KMS-11 (cell line): ENCODE measurements around the gene CDC42BPB.

Source experiments
- H2AFZ ChIP-seq: fragments of 200-600 bp; sonication (generic); 2 replicates; pipeline ENCODE4 v1.6.1; 2016; ENCODE audit warnings: antibody characterized with exemption, mixed run types, low read depth
- H3K27ac ChIP-seq: fragments of 200-600 bp; sonication (generic); 2 replicates; pipeline ENCODE4 v1.6.1; 2016; ENCODE audit warnings: mild to moderate bottlenecking, mixed run types
- H3K27me3 ChIP-seq: fragments of 200-600 bp; sonication (generic); 2 replicates; pipeline ENCODE4 v1.6.1; 2017; ENCODE audit warnings: mild to moderate bottlenecking, low read depth, mixed run types, moderate library complexity; ENCODE audit not compliant: insufficient read depth
- H3K36me3 ChIP-seq: fragments of 200-600 bp; sonication (generic); 2 replicates; pipeline ENCODE4 v1.6.1; 2017; ENCODE audit warnings: mild to moderate bottlenecking, mixed run types; ENCODE audit not compliant: insufficient read depth
- H3K4me1 ChIP-seq: fragments of 200-600 bp; sonication (generic); 2 replicates; pipeline ENCODE4 v1.6.1; 2016; ENCODE audit warnings: mild to moderate bottlenecking, low read depth, mixed run types; ENCODE audit not compliant: poor library complexity, severe bottlenecking
- H3K4me2 ChIP-seq: fragments of 200-600 bp; sonication (generic); 2 replicates; pipeline ENCODE4 v1.7.0; 2016; ENCODE audit warnings: mild to moderate bottlenecking, mixed run types
- H3K4me3 ChIP-seq: fragments of 200-600 bp; sonication (generic); IDR thresholded peaks from 2 replicates; pipeline ENCODE4 v1.6.1; 2017; ENCODE audit warnings: low read depth, low read length, mixed read lengths; ENCODE audit not compliant: insufficient read depth
- H3K79me2 ChIP-seq: fragments of 200-600 bp; sonication (generic); 2 replicates; pipeline ENCODE4 v1.6.1; 2016; ENCODE audit warnings: low read depth, mixed run types; ENCODE audit not compliant: insufficient read depth
- H3K9ac ChIP-seq: fragments of 200-600 bp; sonication (generic); 2 replicates; pipeline ENCODE4 v1.6.1; 2016; ENCODE audit warnings: mild to moderate bottlenecking, mixed run types
- H4K20me1 ChIP-seq: fragments of 200-600 bp; sonication (generic); 2 replicates; pipeline ENCODE4 v1.6.1; 2016; ENCODE audit warnings: mild to moderate bottlenecking, mixed run types; ENCODE audit not compliant: insufficient read depth
- TF ChIP-seq, protein P1 (sequence below): fragments of 200-600 bp; sonication (generic); conservative IDR thresholded peaks from 2 replicates; pipeline ENCODE4 v1.6.1; 2017; ENCODE audit warnings: low read depth, mild to moderate bottlenecking, antibody characterized with exemption, low read length, moderate library complexity, mixed read lengths

The CDC42BPB gene

DNA sequence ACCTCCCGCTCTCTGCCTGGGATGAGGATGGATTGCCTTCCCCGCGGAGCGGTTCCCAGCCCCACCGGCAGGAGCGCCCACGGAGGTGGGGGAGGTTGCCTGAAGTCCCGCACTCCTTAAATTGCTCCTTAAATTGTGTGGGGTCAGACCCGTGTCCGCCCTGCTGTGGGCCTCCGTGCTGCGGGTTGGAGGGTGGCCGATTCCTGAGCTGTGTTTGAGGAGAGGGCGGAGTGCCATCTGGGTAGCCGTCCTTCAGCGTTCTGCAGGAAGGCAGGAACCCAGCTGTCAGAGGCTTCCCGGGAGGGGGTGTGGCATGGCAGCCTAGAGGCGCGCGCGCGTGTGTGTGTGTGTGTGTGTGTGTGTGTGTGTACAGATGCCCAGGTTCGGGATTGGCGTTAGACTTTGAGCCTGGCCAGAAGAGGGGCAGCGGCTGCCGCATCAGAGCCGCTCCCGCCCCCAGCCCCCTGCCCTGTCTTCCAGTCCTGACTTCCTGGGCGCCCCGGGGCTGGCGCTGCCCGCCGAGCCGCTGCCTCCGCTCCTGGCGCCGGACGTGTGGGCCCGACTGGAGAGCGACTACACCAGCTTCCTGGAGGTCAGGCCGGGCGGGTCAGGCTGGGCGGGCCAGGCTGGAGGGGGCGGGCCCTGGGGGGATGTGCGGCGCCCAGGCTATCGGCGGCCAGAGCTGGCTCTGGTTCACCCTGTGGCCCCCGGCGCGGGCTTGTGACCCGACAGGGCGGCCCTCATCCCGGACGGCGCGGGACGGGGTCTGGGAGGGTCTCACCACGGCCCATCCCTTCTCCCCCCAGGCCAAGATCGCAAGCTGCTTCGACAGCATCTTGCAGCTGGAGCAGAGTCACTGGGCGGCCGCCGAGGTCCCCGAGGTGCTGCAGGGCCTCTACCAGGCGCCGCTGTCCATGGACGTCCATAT, 46.4 kb upstream of the CDC42BPB start:
- Histone ChIP-seq H3K27me3 (no peaks in the 10 kb centered on the region), H3K4me3 (no peak overlapping the region), H2AFZ (no peak overlapping the region), H3K79me2 (no peaks in the 10 kb centered on the region), H3K27ac (no peak overlapping the region), H3K36me3 (no peaks in the 10 kb centered on the region), H3K9ac (no peak overlapping the region), H3K4me1 (peaks cover 34% of the 10 kb centered on the region), H4K20me1 (no peaks in the 10 kb centered on the region), H3K4me2 (no peak overlapping the region)
- TF ChIP-seq, protein P1, sequence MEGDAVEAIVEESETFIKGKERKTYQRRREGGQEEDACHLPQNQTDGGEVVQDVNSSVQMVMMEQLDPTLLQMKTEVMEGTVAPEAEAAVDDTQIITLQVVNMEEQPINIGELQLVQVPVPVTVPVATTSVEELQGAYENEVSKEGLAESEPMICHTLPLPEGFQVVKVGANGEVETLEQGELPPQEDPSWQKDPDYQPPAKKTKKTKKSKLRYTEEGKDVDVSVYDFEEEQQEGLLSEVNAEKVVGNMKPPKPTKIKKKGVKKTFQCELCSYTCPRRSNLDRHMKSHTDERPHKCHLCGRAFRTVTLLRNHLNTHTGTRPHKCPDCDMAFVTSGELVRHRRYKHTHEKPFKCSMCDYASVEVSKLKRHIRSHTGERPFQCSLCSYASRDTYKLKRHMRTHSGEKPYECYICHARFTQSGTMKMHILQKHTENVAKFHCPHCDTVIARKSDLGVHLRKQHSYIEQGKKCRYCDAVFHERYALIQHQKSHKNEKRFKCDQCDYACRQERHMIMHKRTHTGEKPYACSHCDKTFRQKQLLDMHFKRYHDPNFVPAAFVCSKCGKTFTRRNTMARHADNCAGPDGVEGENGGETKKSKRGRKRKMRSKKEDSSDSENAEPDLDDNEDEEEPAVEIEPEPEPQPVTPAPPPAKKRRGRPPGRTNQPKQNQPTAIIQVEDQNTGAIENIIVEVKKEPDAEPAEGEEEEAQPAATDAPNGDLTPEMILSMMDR: no peak

DNA sequence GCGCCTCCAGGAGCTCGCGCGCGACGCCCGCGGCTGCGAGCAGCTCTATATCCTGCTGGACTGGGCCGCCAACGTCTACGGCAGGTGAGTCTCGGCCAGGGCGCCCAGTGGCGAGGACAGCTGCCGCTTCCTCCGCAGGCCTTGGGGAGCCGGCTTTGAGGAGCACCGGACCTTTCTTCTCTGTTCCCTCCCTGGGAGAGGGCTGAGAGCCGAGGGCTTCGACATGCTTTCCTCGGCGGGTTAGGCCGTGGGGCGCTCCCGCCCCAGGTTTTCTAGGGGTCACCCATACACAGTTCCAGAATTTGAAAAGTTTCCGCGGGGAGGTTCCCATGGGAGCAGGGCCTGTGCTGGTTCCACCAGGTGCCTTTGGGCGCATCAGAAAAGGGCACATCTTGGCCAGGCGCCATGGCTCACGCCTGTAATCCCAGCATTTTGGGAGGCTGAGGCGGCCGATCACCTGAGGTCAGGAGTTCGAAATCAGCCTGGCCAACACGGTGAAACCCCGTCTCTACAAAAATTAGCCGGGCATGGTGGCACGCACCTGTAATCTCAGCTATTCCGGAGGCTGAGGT, 45.4 kb upstream of the CDC42BPB start:
- Histone ChIP-seq H3K27ac (no peak overlapping the region), H4K20me1 (no peaks in the 10 kb centered on the region), H3K36me3 (no peaks in the 10 kb centered on the region), H3K4me3 (no peak overlapping the region), H3K79me2 (no peaks in the 10 kb centered on the region), H2AFZ (no peak overlapping the region), H3K9ac (no peak overlapping the region), H3K27me3 (no peaks in the 10 kb centered on the region), H3K4me1 (peaks cover 25% of the 10 kb centered on the region), H3K4me2 (no peak overlapping the region)
- TF ChIP-seq, protein P1: no peak

DNA sequence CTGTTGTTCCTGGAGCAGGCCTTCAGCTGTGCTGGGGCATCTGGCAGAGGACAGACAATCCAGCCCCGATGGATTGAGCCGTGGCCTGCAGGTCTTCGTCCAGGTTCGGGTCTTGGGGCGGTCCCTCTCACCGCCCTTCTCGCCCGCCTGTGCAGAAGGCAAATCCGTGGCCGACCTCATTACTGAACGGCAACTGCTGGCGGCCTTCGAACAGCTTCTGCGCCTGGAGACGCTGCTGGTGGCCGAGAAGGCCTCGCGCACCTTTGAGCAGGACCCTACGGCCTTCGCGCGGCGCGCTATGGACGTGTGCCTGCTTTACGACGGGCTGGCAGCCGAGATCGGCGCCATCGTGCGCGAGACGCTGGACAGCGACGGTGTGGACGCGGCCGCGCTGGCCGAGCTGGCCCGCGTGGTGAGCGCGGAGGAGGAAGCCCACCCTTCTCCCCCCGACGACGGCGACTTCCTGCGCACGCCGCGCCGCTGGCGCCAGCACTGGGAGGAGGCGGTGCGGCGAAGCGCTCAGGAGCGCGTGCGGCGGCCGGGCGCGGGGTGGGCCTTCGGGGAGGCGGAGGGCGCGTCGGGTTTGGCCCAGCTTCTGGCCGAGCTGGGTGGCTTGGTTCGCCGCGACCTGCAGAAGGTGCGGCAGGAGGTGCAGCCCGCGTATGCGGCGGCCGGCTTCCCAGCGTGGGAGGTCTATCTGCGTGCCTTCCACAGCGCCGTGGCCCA, 44.8 kb upstream of the CDC42BPB start:
- Histone ChIP-seq H3K36me3 (no peaks in the 10 kb centered on the region), H3K4me3 (no peak overlapping the region), H3K27ac (no peak overlapping the region), H3K79me2 (no peaks in the 10 kb centered on the region), H3K27me3 (no peaks in the 10 kb centered on the region), H2AFZ (no peak overlapping the region), H4K20me1 (no peaks in the 10 kb centered on the region), H3K4me2 (no peak overlapping the region), H3K4me1 (peaks cover 18% of the 10 kb centered on the region), H3K9ac (no peak overlapping the region)
- TF ChIP-seq, protein P1: no peak

DNA sequence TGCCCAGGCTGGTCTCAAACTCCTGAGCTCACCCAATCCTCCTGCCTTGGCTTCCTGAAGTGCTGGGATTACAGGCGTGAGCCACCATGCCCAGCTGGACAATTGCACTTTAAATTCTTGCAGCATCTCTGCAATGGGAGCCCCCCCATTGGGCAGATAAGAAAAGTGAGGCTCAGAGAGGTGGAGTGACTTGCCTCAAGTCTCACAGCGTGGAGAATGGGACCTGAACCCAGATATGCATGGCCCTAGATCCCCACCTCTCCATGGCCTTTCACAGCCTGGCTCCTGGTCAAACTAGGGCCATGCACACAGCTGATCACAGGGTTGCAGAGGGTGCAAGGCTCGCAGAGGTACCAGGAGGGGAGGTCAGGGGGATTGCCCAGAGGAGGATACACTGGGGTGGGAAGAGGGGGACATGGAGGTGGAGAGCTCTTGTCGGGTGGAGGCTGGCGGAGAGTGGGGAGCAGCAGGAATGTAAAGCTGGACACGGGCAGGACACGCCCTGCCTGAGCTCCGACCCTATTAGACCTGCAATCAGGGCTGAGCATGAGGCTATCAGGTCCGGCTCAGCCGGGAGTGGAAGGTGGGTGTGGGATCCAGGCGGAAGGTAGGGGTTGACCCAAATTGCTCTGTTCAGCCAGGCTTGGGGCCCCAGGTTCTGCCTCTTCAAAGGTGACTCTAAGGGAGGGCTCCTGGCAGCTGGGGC, 44.1 kb upstream of the CDC42BPB start:
- Histone ChIP-seq H3K9ac (no peak overlapping the region), H3K27ac (no peak overlapping the region), H3K4me1 (peaks cover 13% of the 10 kb centered on the region), H3K27me3 (no peaks in the 10 kb centered on the region), H3K4me3 (no peak overlapping the region), H4K20me1 (no peaks in the 10 kb centered on the region), H2AFZ (no peak overlapping the region), H3K79me2 (no peaks in the 10 kb centered on the region), H3K36me3 (no peaks in the 10 kb centered on the region), H3K4me2 (no peak overlapping the region)
- TF ChIP-seq, protein P1: no peak
